AG04450 (cell line): Measurements from ENCODE around the gene CLOCK. TPM values are rescaled to one million over a fixed set of nuclear protein-coding genes. Genes with fewer than 3 reads are reported as not detected.

ENCODE experiments used
- CTCF ChIA-PET: fragments of 300-600, 350-600 bp; formaldehyde crosslinking; extraction: SDS; loops from one replicate; lab custom pipeline; 2022; ENCODE audit warnings: antibody characterized with exemption, inconsistent platforms; lab: Charles Lee
- POLR2A ChIA-PET: fragments of 350-600 bp; formaldehyde crosslinking; extraction: SDS; loops from one replicate; lab custom pipeline; 2021; ENCODE audit warnings: antibody characterized with exemption, inconsistent platforms; lab: Yijun Ruan, JAX
- DNase-seq: peaks from one replicate; pipeline ENCODE4 v3.0.0-alpha.2; 2011; ENCODE audit warnings: low read depth, low spot score
- H3K27ac ChIP-seq: one replicate; pipeline ENCODE4 v1.5.1; 2012; ENCODE audit warnings: low read depth, low read length, control low read depth
- H3K27me3 ChIP-seq: one replicate; pipeline ENCODE4 v1.6.0; 2012; ENCODE audit warnings: low read length; ENCODE audit not compliant: control insufficient read depth, insufficient read depth
- H3K4me3 ChIP-seq: 2 replicates; pipeline ENCODE4 v1.5.1; 2011; ENCODE audit warnings: mild to moderate bottlenecking, low read depth, low read length, control low read depth
- H3K9me3 ChIP-seq: 2 replicates; pipeline ENCODE4 v1.5.1; 2012; ENCODE audit warnings: low read length; ENCODE audit not compliant: control insufficient read depth, insufficient read depth
- CTCF ChIP-seq: IDR thresholded peaks from 2 replicates; pipeline ENCODE4 v1.5.1; 2011; ENCODE audit warnings: low read depth, low read length, control low read depth, inconsistent platforms
- polyA plus RNA-seq: library from polyadenylated mRNA; depleted of rRNA; stranded (reverse); fragments of >200 nt; gene quantifications from 2 replicates; pipeline ENCODE4 v1.2.3, GENCODE V29; 2011

The CLOCK gene
- polyA plus RNA-seq, 1 experiment: 18.8 TPM

- no peak overlapping the region for H3K4me3 ChIP-seq
- no peaks in the 10 kb centered on the region for H3K27me3 ChIP-seq
- POLR2A ChIA-PET: interaction anchor here (0.6 to 1.5 kb wide), 4 partner anchors 13 to 101 kb away, joined by 3 to 5 read pairs (median 3); no protein-coding TSS in a partner anchor
- H3K27ac ChIP-seq: peak overlapping the region; percentile 55
- peak; percentile 45 for DNase-seq
- no peaks in the 10 kb centered on the region for H3K9me3 ChIP-seq
- CTCF ChIA-PET: interaction anchor here (0.6 to 4.1 kb wide), 14 partner anchors 10 to 873 kb away, joined by 3 to 34 read pairs (median 5); partner anchors contain the start of gene CLOCK
- no peak for TF ChIP-seq CTCF
Observed at GRCh38 chr4:55445921-55446577, 100.7 kb downstream of the CLOCK start.

- POLR2A ChIA-PET: interaction anchor here (1.5 kb wide), 1 partner anchor 102 kb away, joined by 5 read pairs; no protein-coding TSS in a partner anchor
Observed at GRCh38 chr4:55444827-55445226, 101.9 kb downstream of the CLOCK start.

GRCh38 chr4:55442541-55442940 is 104.2 kb downstream of the CLOCK start:
- CTCF ChIA-PET: interaction anchor here (0.7 to 1.9 kb wide), 2 partner anchors 96 to 97 kb away, joined by 3 to 7 read pairs; partner anchors contain the start of gene SRD5A3
- POLR2A ChIA-PET: no interaction called here

More at GRCh38 chr4:55444827-55445226, 101.9 kb downstream of the CLOCK start:
- Histone ChIP-seq H3K27me3 (no peaks in the 10 kb centered on the region), H3K9me3 (no peaks in the 10 kb centered on the region), H3K27ac (no peak overlapping the region), H3K4me3 (no peak overlapping the region)
- no peak for DNase-seq
- CTCF ChIA-PET: interaction anchor here (0.7 to 4.1 kb wide), 9 partner anchors 8 to 109 kb away, joined by 3 to 34 read pairs (median 6); partner anchors contain the start of gene CLOCK
- peak; percentile 53 for TF ChIP-seq CTCF

GRCh38 chr4:55440786-55441185 is 105.9 kb downstream of the CLOCK start:
- DNase-seq: no peak
- H3K27me3 ChIP-seq: no peaks in the 10 kb centered on the region
- no peak overlapping the region for H3K4me3 ChIP-seq
- no peak for TF ChIP-seq CTCF
- POLR2A ChIA-PET: no interaction called here
- H3K27ac ChIP-seq: no peak overlapping the region
- CTCF ChIA-PET: no interaction called here
- H3K9me3 ChIP-seq: no peaks in the 10 kb centered on the region

More at GRCh38 chr4:55442541-55442940, 104.2 kb downstream of the CLOCK start:
- no peaks in the 10 kb centered on the region for H3K27me3 ChIP-seq
- no peak for DNase-seq
- no peak overlapping the region for H3K4me3 ChIP-seq
- no peak for TF ChIP-seq CTCF
- H3K27ac ChIP-seq: no peak overlapping the region
- H3K9me3 ChIP-seq: no peaks in the 10 kb centered on the region

GRCh38 chr4:55439023-55439422 is 107.7 kb downstream of the CLOCK start:
- Histone ChIP-seq H3K9me3 (no peaks in the 10 kb centered on the region), H3K4me3 (no peak overlapping the region), H3K27ac (no peak overlapping the region), H3K27me3 (no peaks in the 10 kb centered on the region)
- TF ChIP-seq CTCF: no peak
- CTCF ChIA-PET: no interaction called here
- POLR2A ChIA-PET: no interaction called here
- no peak for DNase-seq
